ENCODE results near the gene SPEF1.

Gene SPEF1

DNA sequence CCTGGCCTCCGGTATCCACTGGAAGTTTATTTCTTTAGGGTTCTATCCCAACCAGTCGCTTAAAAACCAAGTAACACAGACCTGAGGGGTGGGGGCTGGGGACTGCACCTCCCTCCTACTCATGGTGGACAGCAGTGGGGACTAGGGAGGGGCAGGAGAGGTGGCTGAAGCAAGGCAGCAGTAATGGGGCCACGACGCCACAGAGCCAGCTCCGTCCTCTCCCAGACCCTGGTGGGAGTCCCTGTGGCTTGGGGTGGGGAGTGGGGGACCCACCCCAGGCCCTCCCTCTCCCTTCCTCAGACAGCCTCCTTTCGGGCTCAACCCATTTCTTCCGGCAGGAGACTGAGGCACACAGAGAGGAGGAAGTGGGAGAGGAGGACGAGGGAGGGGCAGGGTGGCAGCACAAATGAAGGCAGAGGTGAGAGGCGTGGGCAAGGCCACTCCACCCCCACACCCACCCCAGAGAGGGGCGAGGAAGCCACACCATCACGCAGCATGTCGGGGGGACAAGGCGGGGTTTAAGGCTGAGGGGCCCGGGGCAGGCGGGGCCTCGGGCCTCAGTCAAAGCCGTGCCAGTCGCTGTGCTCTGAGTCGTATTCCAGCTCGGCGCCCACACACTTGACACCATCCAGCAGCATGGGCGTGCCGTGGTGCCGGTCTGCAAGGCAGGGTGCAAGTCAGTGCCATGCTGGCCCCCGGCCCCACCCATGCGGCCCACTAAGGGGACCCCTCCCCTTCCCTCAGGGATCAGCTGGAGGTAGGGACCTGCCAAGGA, 27.6 kb downstream of the SPEF1 start:
- FAIRE-seq (no peak), DNase-seq (ENCODE audit: insufficient read length, low spot score) (no peak)

DNA sequence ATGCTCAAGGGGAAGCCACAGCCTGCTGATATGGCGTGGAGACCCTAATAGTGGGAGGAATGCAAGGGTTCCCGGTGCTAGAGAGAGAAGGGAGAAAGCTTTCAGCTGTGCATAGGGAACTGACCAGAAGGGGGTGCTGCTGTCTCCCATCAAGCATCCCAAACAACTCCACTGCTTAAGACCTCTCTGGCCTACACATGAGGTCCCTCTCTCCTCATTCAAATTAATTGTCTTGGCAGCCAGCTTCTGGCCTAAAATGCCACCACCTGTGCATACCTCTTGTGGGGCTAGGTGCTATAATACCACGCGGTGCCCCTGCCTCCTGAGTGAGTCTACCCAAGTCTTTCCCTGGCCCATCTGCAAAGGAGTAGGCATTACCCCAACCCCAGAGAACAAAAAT, 28.1 kb downstream of the SPEF1 start:
- DNase-seq (ENCODE audit: insufficient read length, low spot score) (peak; percentile 83), FAIRE-seq (peak; percentile 86)

More for the DNA sequence above, 27.6 kb downstream of the SPEF1 start:
- no peak for TF ChIP-seq TAF1 (IDR thresholded peaks at IDR 0.05; ENCODE audit: low read depth, low read length)
- no peak for TF ChIP-seq POU2F2 (IDR thresholded peaks at IDR 0.05; ENCODE audit: low read depth, low read length)
- no peak for TF ChIP-seq POLR2A (IDR thresholded peaks at IDR 0.05; ENCODE audit: low read depth, low read length)
- no peak for TF ChIP-seq PAX5 (IDR thresholded peaks at IDR 0.05; ENCODE audit: insufficient read depth, low read length, severe bottlenecking)
- TF ChIP-seq POLR2AphosphoS5 (IDR thresholded peaks at IDR 0.05; ENCODE audit: low read depth, low read length): no peak
- no peak for TF ChIP-seq SPI1 (IDR thresholded peaks at IDR 0.05; ENCODE audit: low read depth, low read length)

DNA sequence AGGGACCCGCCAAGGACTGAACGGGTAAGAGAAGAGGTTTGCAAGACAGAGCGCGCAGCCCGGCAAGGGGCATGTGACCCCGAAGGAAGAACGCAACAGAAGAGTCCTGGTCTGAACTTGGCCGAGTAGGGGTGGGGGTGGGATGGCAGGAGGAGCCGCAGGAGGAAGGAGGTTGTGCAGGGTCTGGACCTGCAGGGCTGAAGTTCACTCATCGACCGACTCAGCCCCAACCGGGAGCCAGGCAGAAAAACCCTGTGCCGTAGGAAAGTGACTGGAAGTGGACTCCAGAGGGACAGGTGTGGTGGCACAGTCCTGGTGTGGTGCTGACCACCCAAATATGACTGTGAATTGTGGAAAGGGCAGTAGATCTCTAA, 28.9 kb downstream of the SPEF1 start:
- DNase-seq (ENCODE audit: insufficient read length, low spot score) (no peak), FAIRE-seq (no peak)
- TF ChIP-seq SPI1 (IDR thresholded peaks at IDR 0.05; ENCODE audit: low read depth, low read length) (no peak), TAF1 (IDR thresholded peaks at IDR 0.05; ENCODE audit: low read depth, low read length) (no peak), POLR2AphosphoS5 (IDR thresholded peaks at IDR 0.05; ENCODE audit: low read depth, low read length) (no peak), PAX5 (IDR thresholded peaks at IDR 0.05; ENCODE audit: insufficient read depth, low read length, severe bottlenecking) (no peak), POLR2A (IDR thresholded peaks at IDR 0.05; ENCODE audit: low read depth, low read length) (no peak), POU2F2 (IDR thresholded peaks at IDR 0.05; ENCODE audit: low read depth, low read length) (no peak)

More for the DNA sequence above, 28.1 kb downstream of the SPEF1 start:
- TF ChIP-seq POU2F2 (IDR thresholded peaks at IDR 0.05; ENCODE audit: low read depth, low read length) (no peak), PAX5 (IDR thresholded peaks at IDR 0.05; ENCODE audit: insufficient read depth, low read length, severe bottlenecking) (no peak), SPI1 (IDR thresholded peaks at IDR 0.05; ENCODE audit: low read depth, low read length) (no peak), POLR2A (IDR thresholded peaks at IDR 0.05; ENCODE audit: low read depth, low read length) (no peak), POLR2AphosphoS5 (IDR thresholded peaks at IDR 0.05; ENCODE audit: low read depth, low read length) (no peak), TAF1 (IDR thresholded peaks at IDR 0.05; ENCODE audit: low read depth, low read length) (no peak)

DNA sequence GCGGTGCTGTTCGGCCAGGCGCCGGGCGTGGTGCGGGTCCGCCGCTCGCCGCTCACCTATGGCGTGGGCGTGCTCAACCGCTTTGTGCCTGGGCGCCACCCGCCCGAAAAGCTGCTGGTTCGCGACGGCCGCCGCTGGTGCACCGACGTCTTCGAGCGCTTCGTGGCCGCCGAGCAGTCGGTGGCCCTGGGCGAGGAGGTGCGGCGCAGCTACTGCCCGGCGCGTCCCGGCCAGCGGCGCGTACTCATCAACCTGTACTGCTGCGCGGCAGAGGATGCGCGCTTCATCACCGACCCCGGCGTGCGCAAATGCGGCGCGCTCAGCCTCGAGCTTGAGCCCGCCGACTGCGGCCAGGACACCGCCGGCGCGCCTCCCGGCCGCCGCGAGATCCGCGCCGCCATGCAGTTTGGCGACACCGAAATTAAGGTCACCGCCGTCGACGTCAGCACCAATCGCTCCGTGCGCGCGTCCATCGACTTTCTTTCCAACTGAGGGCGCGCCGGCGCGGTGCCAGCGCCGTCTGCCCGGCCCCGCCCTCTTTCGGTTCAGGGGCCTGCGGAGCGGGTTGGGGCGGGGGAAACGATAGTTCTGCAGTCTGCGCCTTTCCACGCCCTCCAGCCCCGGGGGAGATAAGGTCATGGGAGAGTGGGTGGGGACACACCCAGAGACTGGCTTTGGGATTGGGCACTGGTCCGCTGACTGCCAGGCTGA, 29.4 kb downstream of the SPEF1 start:
- FAIRE-seq: no peak
- TF ChIP-seq POU2F2 (IDR thresholded peaks at IDR 0.05; ENCODE audit: low read depth, low read length) (no peak), POLR2A (IDR thresholded peaks at IDR 0.05; ENCODE audit: low read depth, low read length) (no peak), PAX5 (IDR thresholded peaks at IDR 0.05; ENCODE audit: insufficient read depth, low read length, severe bottlenecking) (no peak), POLR2AphosphoS5 (IDR thresholded peaks at IDR 0.05; ENCODE audit: low read depth, low read length) (no peak), TAF1 (IDR thresholded peaks at IDR 0.05; ENCODE audit: low read depth, low read length) (no peak), SPI1 (IDR thresholded peaks at IDR 0.05; ENCODE audit: low read depth, low read length) (no peak)
- DNase-seq (ENCODE audit: insufficient read length, low spot score): no peak

DNA sequence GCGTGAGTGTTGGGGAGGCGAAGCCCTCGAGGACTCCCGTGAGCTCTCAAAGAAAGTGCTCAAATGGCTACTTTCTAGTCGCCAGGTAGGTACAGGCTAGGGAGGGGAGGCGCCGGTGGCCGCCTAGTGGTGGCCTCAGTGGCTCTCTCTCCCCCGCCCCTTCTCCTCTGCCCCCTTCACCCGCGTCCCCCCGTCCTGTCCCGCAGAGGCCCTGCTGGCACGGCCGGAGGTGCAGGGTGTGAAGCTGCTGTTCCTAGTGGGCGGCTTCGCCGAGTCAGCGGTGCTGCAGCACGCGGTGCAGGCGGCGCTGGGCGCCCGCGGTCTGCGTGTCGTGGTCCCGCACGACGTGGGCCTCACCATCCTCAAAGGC, 30.0 kb downstream of the SPEF1 start:
- FAIRE-seq (no peak), DNase-seq (ENCODE audit: insufficient read length, low spot score) (no peak)
- no peak for TF ChIP-seq POLR2AphosphoS5 (IDR thresholded peaks at IDR 0.05; ENCODE audit: low read depth, low read length)

DNA sequence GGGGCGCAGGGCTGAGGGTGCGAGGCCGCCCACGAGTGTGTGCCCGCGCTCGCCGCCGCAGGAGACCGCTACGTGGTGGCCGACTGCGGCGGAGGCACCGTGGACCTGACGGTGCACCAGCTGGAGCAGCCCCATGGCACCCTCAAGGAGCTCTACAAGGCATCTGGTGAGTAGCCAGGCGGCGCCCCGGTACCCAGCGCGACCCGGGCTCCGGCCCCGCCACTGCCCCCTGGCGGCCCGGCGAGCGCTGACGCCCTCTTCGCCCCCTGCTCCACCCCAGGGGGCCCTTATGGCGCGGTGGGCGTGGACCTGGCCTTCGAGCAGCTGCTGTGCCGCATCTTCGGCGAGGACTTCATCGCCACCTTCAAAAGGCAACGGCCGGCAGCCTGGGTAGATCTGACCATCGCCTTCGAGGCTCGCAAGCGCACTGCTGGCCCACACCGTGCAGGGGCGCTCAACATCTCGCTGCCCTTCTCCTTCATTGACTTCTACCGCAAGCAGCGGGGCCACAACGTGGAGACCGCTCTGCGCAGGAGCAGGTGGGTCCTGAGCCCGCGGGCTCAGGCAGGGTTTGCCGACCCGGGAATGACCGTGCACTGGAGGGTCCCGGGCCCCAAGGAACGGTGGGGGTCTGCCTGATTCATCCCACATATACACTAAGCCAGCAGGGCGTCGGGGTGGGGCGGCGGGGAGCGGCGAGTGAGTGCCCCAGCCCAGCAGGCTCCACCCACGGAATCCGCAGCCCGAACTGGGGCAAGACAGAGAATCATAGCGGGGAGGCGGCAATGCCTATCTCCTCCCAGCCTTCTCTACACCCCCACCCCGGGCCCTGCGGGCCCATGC, 31.3 kb downstream of the SPEF1 start:
- peak; percentile 68 for DNase-seq (ENCODE audit: insufficient read length, low spot score)
- no peak for TF ChIP-seq PAX5 (IDR thresholded peaks at IDR 0.05; ENCODE audit: insufficient read depth, low read length, severe bottlenecking)
- TF ChIP-seq SPI1 (IDR thresholded peaks at IDR 0.05; ENCODE audit: low read depth, low read length): no peak
- no peak for TF ChIP-seq POU2F2 (IDR thresholded peaks at IDR 0.05; ENCODE audit: low read depth, low read length)
- no peak for TF ChIP-seq POLR2AphosphoS5 (IDR thresholded peaks at IDR 0.05; ENCODE audit: low read depth, low read length)
- FAIRE-seq: no peak

DNA sequence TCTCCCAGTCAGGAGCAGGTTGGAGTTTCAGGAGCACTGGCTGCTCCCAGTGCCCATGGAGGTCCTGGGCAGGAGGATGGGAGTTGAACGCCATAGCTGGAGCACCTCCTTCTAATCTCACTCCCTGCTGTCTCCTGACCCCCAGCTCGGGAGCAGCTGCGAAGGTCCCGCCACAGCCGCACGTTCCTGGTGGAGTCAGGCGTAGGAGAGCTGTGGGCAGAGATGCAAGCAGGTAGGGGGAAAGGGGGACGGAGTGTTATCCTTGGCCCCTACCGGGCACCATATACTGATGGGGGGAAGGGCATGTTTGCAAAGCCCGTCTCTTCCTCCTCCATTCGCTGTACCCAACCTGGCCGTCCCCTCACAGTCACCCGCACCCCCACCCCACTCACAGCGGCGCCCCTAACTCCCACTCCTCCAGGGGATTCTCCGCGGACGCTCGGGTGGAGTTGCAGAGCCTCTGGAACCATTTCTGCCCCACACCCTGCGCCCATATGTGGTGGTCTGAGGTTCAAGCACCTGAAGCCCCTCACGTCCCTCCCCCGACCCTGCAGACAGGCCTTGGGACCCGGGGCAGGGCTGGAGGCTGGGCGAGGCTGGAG, 32.1 kb downstream of the SPEF1 start:
- TF ChIP-seq PAX5 (IDR thresholded peaks at IDR 0.05; ENCODE audit: insufficient read depth, low read length, severe bottlenecking) (no peak), SPI1 (IDR thresholded peaks at IDR 0.05; ENCODE audit: low read depth, low read length) (no peak), POU2F2 (IDR thresholded peaks at IDR 0.05; ENCODE audit: low read depth, low read length) (no peak), POLR2A (IDR thresholded peaks at IDR 0.05; ENCODE audit: low read depth, low read length) (no peak), TAF1 (IDR thresholded peaks at IDR 0.05; ENCODE audit: low read depth, low read length) (no peak), POLR2AphosphoS5 (IDR thresholded peaks at IDR 0.05; ENCODE audit: low read depth, low read length) (no peak)
- DNase-seq (ENCODE audit: insufficient read length, low spot score) (no peak), FAIRE-seq (no peak)

DNA sequence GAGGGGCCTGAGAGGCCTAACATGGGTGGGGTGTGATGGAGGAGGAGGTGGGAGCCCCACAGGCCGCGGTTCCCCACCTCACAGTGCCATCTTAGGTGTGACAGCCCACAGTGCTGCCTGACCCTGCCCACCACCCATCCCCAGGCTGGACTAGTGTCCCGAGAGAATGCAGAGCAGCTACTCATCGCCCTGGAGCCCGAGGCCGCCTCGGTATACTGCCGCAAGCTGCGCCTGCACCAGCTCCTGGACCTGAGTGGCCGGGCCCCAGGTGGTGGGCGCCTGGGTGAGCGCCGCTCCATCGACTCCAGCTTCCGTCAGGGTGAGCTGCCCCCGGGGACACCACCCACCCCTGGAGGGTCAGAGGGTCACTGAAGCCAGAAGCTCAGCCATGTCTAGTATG, 33.2 kb downstream of the SPEF1 start:
- FAIRE-seq (no peak), DNase-seq (ENCODE audit: insufficient read length, low spot score) (no peak)
- TF ChIP-seq SPI1 (IDR thresholded peaks at IDR 0.05; ENCODE audit: low read depth, low read length): no peak
- TF ChIP-seq POLR2A (IDR thresholded peaks at IDR 0.05; ENCODE audit: low read depth, low read length): no peak
- no peak for TF ChIP-seq PAX5 (IDR thresholded peaks at IDR 0.05; ENCODE audit: insufficient read depth, low read length, severe bottlenecking)
- no peak for TF ChIP-seq POU2F2 (IDR thresholded peaks at IDR 0.05; ENCODE audit: low read depth, low read length)
- TF ChIP-seq POLR2AphosphoS5 (IDR thresholded peaks at IDR 0.05; ENCODE audit: low read depth, low read length): no peak
- TF ChIP-seq TAF1 (IDR thresholded peaks at IDR 0.05; ENCODE audit: low read depth, low read length): no peak

DNA sequence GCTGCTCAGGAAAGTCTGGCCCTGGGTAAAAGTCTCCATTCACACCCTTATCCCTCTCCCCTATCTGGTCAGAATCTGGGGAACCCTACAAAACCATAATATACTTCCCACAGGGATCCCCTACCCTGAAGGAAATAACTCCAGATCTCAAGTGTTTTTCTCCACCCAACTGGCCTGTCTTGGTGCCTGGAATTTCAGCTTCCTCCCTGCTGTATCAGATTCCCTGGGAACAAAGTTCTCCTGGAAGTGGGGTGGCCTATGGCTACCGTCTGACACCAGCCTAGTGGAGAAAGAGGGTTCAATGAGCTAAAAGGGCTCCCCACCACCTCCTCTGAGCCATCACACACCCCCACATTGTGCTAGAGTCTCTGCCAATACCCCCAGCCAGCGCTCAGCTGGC, 33.8 kb downstream of the SPEF1 start:
- no peak for FAIRE-seq
- no peak for DNase-seq (ENCODE audit: insufficient read length, low spot score)
- TF ChIP-seq POU2F2 (IDR thresholded peaks at IDR 0.05; ENCODE audit: low read depth, low read length) (no peak), PAX5 (IDR thresholded peaks at IDR 0.05; ENCODE audit: insufficient read depth, low read length, severe bottlenecking) (no peak), POLR2AphosphoS5 (IDR thresholded peaks at IDR 0.05; ENCODE audit: low read depth, low read length) (no peak), TAF1 (IDR thresholded peaks at IDR 0.05; ENCODE audit: low read depth, low read length) (no peak), SPI1 (IDR thresholded peaks at IDR 0.05; ENCODE audit: low read depth, low read length) (no peak), POLR2A (IDR thresholded peaks at IDR 0.05; ENCODE audit: low read depth, low read length) (no peak)
